Measurements from ENCODE around the gene VAT1.
"Not testable (repeated sequence)": the region's sequence is repeated elsewhere in the genome, so short reads cannot be mapped to it uniquely, and the experiment has no call there.

The VAT1 gene

GRCh38 chr17:43006639-43007551, 15.3 kb downstream of the VAT1 start, which contains the start of gene IFI35:
IFI35 (plus strand) TSS chr17:43006784; CDS start chr17:43006948, 164 bp downstream.
- peak; percentile 53 for DNase-seq (ENCODE audit: low read depth)

GRCh38 chr17:43003542-43004172, 18.5 kb downstream of the VAT1 start:
- no peak for DNase-seq (ENCODE audit: low read depth)

- DNase-seq (ENCODE audit: low read depth) = not testable (repeated sequence)
These were observed 21.3 kb downstream of the VAT1 start for GRCh38 chr17:43000894-43001293.

- no peak for DNase-seq (ENCODE audit: low read depth)
These were observed 23.1 kb downstream of the VAT1 start for GRCh38 chr17:42999003-42999525.

GRCh38 chr17:42997984-42998938, 23.9 kb downstream of the VAT1 start, which contains the start of gene RPL27:
RPL27 (plus strand) TSS chr17:42998419; CDS start chr17:42998751, 332 bp downstream.
- peak; percentile 86 for DNase-seq (ENCODE audit: low read depth)

GRCh38 chr17:42997390-42997983, 24.7 kb downstream of the VAT1 start:
- no peak for DNase-seq (ENCODE audit: low read depth)

GRCh38 chr17:42993913-42994312, 28.3 kb downstream of the VAT1 start:
- DNase-seq (ENCODE audit: low read depth) = not testable (repeated sequence)

- no peak for DNase-seq (ENCODE audit: low read depth)
These were observed 29.3 kb downstream of the VAT1 start for GRCh38 chr17:42992872-42993271.

- DNase-seq (ENCODE audit: low read depth) = no peak
These were observed 30.7 kb downstream of the VAT1 start for GRCh38 chr17:42991471-42991870.

GRCh38 chr17:42989726-42990652, 32.2 kb downstream of the VAT1 start:
- no peak for DNase-seq (ENCODE audit: low read depth)

- DNase-seq (ENCODE audit: low read depth) = no peak
These were observed 33.0 kb downstream of the VAT1 start for GRCh38 chr17:42989141-42989540.

- no peak for DNase-seq (ENCODE audit: low read depth)
These were observed 37.0 kb downstream of the VAT1 start for GRCh38 chr17:42985225-42985624.

- no peak for DNase-seq (ENCODE audit: low read depth)
These were observed 39.9 kb downstream of the VAT1 start for GRCh38 chr17:42982266-42982665.

- DNase-seq (ENCODE audit: low read depth) = peak; percentile 24
These were observed 41.3 kb downstream of the VAT1 start for GRCh38 chr17:42980766-42981397.

GRCh38 chr17:42980274-42980765, 41.9 kb downstream of the VAT1 start, which contains the start of gene RUNDC1:
RUNDC1 (plus strand) TSS chr17:42980565; CDS start chr17:42980577, 12 bp downstream.
- peak; percentile 86 for DNase-seq (ENCODE audit: low read depth)

- DNase-seq (ENCODE audit: low read depth) = no peak
These were observed 42.5 kb downstream of the VAT1 start, which contains the start of gene PTGES3L for GRCh38 chr17:42979511-42980273. PTGES3L (minus strand) TSS chr17:42980080; CDS start chr17:42980053, 27 bp downstream.

- not testable (repeated sequence) for DNase-seq (ENCODE audit: low read depth)
These were observed 46.5 kb downstream of the VAT1 start for GRCh38 chr17:42975701-42976100.

- DNase-seq (ENCODE audit: low read depth) = no peak
These were observed 46.9 kb downstream of the VAT1 start for GRCh38 chr17:42975265-42975664.
